ENCODE measurements around the gene NUCKS1. TPM values are rescaled to one million over a fixed set of nuclear protein-coding genes. Genes with fewer than 3 reads are reported as not detected.

Gene NUCKS1
- total and polyA plus RNA-seq, 2 of the 13 experiments (the other 11 are each of a cell fraction or from before 2014, with no cell fraction given) = 35.5 to 117 TPM

GRCh38 chr1:205769641-205770365, 19.8 kb upstream of the NUCKS1 start (continued):
- TF ChIP-seq AKNA (CRISPR knock-in tag; IDR thresholded peaks at IDR 0.05; ENCODE audit: borderline replicate concordance) = no peak
- TF ChIP-seq MEIS1 (CRISPR knock-in tag; IDR thresholded peaks at IDR 0.05; ENCODE audit: borderline replicate concordance) = no peak
- TF ChIP-seq SMAD9 (CRISPR knock-in tag; IDR thresholded peaks at IDR 0.05) = no peak

DNA sequence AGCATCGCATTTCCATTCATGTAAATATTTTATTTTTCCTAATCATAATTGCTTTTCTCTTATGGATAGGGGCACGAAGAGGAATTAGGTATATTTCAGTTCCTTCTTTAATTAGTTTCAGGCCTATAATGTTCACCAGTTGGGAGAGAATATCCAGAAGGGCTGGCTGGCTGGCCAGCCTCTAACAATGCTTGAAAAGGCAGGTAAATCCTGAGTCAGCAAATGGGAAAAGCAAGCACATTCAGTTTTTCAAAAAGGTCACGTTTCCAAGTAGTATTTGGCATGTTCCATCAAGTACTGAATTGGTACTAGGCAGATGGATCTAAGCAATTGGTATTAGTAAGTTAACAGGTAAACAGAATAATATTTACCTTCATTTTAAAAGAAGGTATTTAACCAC, 17.3 kb upstream of the NUCKS1 start:
- no peak overlapping the region for H2AFZ ChIP-seq (ENCODE audit: low read length)
- CTCF ChIA-PET (ENCODE audit: low intra/inter-chr PET ratio, low total read pairs) = no interaction called here
- TF ChIP-seq KLF16 (CRISPR knock-in tag; IDR thresholded peaks at IDR 0.05) (no peak), MAFF (IDR thresholded peaks at IDR 0.05; ENCODE audit: low read depth, low read length) (peak; percentile 83), MAFK (conservative IDR thresholded peaks at IDR 0.05 in 1 of 2, IDR thresholded peaks at IDR 0.05 in 1 of 2; ENCODE audit: low read length in 2 of 2) (peak; percentile 85 to 92)
- no peak for ATAC-seq
- no peaks in the 10 kb centered on the region for H3K27me3 ChIP-seq (ENCODE audit: control insufficient read depth in 1 of 2, insufficient read depth in 2 of 2, low read length in 2 of 2)
- H3K4me2 ChIP-seq (ENCODE audit: low read depth, low read length) = no peak overlapping the region
- H3K4me1 ChIP-seq (ENCODE audit: insufficient read depth, low read length) = no peaks in the 10 kb centered on the region
- BruUV-seq (replicated peaks) = no TSS peak
- no peak overlapping the region for H3K9ac ChIP-seq (ENCODE audit: insufficient read depth, low read depth, low read length)
- H3K79me2 ChIP-seq (ENCODE audit: insufficient read depth, low read length) = no peaks in the 10 kb centered on the region
- no peaks in the 10 kb centered on the region for H3K9me3 ChIP-seq (ENCODE audit: low read length)
- in situ Hi-C loops (cut with HindIII; ENCODE audit: extremely low pct_ligation_motif_present, low pct_unique_long_range_greater_than_20kb) = no loop called here
- intact Hi-C loops (cut with micrococcal nuclease; ENCODE audit: unreplicated experiment) = no loop called here
- FAIRE-seq = no peak
- POLR2A ChIA-PET = interaction anchor here (1.4 kb wide), 1 partner anchor 18 kb away, joined by 4 read pairs; no protein-coding TSS in a partner anchor
- no peak overlapping the region for H3K27ac ChIP-seq (ENCODE audit: extremely low read length, insufficient read depth, low read length)
- no peaks in the 10 kb centered on the region for H3K36me3 ChIP-seq (replicated peaks in 1 of 2; ENCODE audit: control insufficient read depth in 1 of 2, insufficient read depth in 2 of 2, low read length in 2 of 2)
- no peak for DNase-seq (ENCODE audit: low spot score)
- WGBS (ENCODE audit: low lambda C conversion rate) = 78% methylated on average over 3 of the region's 3 CpGs
- no peak overlapping the region for H3K4me3 ChIP-seq (replicated peaks in 1 of 3; ENCODE audit: insufficient read depth in 1 of 3, low read depth in 2 of 3, low read length in 3 of 3)
- H4K20me1 ChIP-seq (ENCODE audit: insufficient read depth, low read length) = no peaks in the 10 kb centered on the region

All from HepG2 (cell line).